ENCODE data around the gene GPHN.

The GPHN gene

DNA sequence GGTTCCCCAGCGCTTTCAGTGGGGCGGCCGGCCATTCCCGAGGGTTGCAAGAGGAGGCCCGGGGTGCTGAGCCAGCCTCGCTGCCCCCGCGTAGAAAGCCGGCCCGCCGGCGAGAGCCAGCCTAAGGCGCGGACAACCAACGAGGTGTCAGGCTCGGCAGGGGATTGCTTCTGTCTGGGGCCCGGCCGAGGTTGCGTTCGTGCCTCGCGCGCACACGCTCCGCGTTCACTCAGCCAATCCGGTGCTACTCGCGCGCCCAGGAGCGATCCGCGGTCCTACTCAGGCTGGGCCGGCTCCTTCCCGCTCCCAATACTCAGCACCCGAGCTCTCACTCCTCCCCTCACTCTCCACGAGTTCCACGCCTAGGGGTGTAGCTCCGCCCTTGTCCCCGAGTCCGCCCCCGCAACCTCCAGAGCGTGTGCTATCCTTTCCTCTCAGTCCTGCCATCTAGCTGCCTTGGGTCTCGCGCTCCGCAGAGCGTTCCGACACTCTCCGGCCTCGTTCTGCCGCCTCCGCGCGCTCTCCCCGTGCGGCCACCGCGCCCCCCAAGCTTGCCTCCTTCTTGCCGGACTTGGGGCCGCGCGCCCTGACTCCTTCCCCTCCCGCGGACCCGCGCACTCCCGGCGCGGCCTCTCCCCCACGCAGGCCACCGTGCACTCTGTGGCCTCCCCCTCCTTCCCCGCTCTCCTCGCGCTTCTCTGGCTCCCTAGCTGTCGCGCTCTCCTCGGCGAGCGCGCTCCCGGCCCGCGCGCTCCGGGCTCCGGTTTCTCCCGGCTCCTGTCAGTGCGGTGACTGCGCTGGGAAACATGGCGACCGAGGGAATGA is at the start of gene GPHN:
Gene GPHN (plus strand): TSS at position 426 of the 825 bp plus-strand sequence.
- peak; percentile 92 to 94 for DNase-seq

DNA sequence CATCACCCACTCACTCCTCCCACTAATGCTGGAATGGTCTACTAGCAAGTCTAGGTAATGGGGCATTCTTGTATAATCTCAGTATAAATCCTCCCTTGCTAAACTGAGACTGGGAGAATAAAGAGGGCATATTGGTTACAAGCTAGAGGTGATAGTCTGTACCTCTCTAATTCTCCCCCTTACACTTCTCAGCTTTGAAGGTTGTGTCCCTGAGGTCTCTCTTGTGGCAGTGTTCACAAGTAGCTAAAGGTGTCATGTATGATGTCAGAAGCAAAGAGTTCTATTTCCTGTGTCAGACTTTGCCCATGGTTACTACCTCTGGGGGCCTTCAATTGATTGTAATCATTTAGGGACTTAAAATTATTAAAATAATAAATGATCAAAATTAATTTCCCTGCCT is 48.3 kb upstream of the GPHN start:
- DNase-seq, result no peak

DNA sequence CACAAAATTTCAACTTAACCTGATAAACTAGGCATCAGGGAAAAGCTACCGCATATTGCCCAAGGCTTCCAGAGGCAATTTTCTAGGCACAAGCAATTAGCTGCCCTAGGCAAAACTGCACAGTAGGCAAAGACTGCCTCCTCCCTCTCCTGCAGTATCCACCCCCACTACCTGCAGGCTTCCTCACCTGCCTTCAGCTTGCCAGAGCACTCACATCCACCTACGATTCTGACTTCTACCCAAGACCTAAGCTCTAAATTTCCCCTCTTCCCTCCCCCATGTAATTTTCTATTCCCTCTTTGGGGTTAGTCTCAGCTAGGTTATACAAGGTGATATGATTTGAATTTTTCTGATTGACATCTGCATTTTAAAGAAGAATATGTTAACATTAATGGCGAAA is 43.7 kb upstream of the GPHN start:
- DNase-seq, result no peak

DNA sequence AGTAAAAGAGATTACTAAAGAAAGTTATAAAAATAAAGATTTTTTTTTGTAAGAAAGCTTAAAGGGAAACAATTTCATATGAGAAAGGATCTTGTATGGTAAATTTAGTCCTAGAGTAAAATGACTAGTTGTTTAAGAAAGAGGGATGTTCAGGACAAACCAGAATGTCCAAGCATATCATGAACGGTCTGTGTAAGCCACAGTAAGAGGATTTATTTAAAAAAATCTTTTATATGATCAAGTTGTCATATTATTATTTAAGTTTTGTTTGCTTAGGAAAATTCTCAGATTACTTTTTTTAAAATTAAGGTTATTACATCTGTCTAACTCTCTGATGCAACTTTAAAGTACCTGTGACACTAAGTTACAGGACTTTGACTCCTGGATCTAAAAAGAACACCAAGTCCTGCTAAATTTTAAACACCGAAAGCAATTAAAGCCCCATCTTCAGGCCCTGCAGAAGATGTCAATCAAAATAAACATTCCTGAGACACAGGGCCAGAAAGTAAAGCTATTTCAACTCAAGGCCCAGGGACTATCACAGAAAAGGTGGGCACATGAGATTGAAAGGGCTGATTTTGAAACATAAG is 39.1 kb upstream of the GPHN start:
- DNase-seq, result no peak

DNA sequence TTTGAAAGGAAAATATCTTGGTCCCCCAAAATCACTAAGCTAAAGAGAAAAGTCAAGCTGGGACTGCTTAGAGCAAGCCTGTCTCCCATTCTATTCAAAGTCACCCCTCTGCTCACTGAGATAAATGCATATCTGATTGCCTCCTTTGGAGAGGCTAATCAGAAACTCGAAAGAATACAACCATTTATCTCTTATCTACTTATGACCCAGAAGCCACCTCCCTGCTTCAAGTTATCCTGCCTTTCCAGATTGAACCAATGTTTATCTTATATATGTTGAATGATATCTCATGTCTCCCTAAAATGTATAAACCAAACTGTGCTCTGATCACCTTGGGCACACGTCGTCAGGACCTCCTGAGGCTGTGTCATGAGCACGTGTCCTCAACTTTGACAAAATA is 36.4 kb upstream of the GPHN start:
- DNase-seq, result no peak

DNA sequence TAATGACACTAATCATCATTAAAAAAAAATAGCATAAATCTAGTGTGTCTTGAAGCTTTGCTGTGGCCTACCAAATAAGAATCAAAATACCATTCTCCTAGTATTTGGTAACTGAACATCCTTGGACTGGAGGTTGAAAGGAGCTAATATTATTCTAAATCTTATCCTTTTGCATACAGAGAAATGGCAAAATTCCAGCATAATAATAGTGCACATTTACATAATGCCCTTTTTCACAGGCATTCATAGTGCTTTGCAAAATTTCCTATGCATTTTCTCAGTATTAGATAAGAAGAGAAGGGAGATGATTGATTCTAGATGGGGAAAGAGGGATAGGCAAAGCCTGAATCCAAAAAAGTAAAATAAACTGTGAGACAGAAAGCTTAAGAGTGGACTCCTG is 35.7 kb upstream of the GPHN start:
- DNase-seq, result no peak

DNA sequence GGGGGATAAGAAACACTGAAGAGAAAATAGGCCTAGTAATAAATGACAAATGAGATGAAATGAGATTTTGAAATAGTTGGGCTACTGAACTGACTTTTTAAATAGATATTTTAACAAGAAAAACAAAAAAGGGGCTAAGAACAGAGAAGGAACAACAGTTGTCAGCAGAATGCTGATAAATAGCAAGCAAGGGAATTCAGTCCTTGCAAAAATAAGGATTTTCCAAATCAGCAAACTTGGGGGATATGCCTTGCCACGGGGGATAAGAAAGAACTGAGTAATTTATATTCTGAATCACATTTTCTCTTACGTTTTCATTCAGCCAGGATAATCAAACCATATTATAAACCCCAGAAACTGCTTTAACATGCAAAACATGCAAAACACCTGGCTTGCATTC is 34.7 kb upstream of the GPHN start:
- no peak for DNase-seq

DNA sequence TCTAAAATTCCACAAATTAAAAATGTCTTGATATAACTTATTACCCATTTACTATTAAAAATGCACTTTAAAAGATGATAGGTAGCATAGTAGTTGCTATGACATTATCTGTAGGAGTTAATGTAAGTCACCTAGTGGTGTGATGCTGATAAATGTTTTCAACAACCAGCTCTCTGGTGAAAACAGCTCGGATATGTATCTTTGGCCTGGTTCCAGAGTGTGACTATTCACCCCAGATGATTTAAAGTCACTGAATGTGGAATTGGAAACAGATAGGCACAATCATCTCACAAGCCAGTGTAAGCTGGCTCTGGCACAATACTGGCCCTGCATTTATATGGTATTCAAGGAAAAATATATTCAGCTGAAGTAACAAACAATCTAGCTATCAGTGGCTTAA is 31.0 kb upstream of the GPHN start:
- DNase-seq, result no peak

DNA sequence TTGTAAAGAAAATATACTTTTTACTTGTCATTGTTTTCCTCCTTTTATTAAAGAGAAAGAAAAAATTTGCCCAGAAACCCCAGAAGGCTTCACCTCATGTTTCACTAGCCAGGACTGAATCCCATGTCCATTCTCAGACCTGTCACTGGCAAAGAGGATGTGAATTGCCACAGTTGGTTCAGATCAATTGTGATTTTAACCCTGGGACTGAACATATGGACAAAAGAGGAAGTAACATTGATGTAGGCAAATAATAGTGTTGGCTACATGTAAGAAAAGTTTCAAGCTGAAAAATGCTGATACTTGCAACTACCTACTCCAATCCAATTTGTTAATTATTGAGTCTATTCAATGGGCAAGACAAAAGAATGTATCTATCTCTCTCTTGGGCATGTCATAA is 30.4 kb upstream of the GPHN start:
- DNase-seq, result no peak

DNA sequence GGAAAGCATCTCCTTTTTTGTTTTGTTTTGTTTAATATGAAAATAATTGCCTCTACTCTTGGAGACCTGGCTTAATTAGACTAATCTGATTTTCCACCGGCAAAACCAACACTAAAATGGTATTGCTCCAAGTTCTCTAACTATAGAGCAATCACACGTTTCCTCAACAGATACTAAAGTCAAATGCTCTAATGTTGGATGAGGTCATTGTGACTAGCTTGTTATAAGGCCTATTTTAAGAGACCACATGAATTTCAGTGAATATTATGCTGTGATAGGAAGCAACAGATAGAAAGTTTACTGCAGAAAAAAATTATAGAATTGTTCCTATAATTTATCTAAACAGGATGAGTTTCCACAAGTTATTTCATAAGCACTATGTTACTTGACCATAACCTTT is 25.1 kb upstream of the GPHN start:
- DNase-seq, result no peak

DNA sequence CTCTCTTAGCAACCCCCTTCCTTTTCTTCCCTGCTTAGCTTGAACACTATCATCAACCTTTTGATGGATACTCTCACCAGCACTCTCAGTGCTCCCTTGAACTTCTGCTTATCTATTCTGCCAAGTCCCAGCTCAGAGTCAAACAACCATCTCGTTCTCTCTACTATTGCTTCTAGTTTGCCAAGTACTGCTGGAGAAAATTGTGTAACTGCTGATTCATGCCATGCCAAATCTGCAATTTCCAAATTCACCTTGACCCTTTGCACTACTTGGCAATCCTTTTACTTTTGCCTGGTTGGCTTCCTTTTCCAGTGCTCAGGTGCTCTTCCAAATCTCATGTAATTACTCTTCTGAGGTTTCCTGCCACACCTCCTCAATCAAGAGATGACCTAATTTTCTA is 24.6 kb upstream of the GPHN start:
- DNase-seq, result no peak

DNA sequence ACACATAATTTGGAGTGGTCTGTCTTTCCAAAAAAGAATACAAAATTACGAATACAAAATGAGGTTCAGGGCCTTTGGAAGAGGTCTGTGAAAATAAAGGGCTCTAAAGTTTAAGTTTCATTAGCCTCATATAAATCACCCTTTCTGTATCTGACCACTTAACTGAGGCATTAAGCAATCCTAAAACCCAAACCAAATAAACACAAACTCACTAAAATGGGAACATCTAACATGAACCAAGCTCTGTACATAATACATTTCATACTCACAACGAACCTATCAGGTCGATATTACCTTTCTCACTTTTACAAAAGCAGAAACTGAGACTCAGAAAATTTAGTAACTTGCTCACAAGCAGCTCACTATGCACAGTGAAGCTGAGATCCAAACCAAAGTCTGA is 22.9 kb upstream of the GPHN start:
- DNase-seq, result no peak

DNA sequence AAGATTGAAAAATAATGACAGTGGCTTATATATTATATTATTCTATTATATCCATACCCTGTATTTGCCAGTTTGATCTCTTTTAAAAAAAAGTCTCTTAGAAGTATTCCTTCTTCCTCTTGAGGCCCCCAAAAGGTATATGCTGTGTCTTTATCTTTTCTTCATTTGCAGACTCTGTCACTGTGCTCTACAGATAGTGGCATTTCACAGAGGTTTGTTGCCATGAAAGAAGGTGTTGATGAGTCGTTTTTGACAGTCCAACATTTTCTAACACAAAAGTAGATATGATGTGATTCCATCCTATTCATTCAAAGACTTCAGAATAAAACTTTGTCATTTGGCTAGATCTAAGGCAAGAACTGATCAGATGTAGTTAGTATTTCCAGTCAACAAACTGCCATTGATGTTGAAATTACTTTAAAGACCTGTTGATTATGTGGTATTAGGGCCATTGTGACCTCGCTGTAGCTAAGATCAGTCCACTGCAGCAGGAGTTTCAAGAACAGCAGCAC is 22.0 kb upstream of the GPHN start, which contains the start of gene CCDC196:
Gene CCDC196 (plus strand): TSS at position 462 of the 512 bp plus-strand sequence. CDS start 132 bp downstream, outside the sequence.
- DNase-seq, result no peak

DNA sequence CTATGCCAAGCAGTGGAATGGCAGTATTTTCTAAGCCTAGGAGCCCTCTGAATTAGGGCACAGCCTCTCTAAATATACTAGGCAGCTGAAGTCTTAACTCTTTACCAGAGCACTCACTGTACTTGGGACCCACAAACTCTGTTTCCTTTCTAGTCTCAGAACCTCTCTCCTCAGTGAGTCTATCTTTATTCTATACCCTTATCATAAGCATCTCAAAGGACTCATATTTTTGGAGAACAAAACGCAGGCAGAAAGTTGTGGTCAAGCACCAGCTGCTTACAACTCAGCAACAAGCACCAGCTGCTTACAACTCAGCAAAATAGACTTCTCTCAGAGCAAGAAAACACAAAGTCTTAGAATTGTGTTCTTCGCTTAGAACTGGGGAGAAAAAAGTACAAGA is 20.8 kb upstream of the GPHN start:
- DNase-seq, result no peak

DNA sequence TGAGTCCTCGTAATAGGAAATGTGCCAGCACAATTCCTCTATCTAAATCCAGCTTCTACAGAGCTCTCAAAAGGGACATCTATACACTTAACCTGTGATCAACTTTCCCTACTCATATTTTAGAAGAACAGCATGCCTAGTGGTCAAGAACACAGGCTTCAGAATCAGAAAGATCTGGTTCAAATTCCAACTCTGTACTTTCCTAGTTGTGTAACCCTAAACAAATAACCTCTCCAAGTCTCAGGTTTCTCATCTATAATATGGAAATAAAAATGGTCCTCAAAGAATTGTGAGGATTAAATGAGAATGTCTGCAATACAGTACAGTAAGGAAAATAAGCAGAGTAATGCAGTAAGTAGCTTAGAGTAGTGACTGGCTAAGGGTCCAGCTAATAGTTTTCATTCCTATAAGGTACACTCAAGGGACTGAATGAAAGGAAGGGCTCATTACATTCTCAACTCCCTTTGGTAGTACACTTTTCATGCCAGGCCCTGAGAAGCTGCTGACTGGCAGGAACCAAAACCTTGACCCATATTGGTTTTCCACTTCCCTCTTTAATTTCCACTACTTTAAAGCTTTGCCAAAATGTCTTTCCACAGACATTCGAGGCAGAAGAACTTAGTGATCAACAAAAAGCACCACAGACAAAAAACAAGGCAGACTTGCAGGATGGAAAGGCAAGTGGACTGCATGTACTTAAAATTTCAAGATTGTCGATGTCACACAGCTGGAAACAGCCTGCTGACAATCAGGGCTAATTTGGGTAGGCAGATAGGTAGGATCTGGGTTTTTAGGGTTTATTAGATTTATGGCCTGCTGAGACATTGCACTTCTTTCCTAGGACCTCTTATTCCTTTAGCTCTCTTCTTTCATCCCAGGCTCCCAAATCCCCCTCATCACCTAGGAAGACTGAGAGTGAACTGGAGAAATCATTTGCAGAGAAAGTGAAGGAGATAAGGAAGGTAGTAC is 17.5 kb upstream of the GPHN start:
- DNase-seq, result no peak

DNA sequence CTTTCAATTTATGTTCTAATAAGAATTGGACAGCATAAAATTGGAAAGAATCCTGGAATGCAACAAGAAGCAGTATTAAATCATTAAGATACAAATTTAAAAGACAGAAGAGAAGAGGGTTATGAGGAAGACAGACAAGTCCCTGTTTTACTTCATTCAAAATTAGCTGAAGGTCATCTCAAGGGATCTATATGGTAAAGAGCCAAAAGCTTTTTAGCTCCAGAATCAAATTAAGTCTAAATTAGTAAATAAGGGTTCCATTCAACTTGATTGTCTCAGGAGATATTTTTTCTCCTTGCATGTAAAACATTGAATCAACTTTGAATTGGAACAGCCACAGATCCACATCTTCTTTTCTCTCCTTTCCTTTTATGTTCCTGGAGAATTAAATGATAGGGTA is 14.2 kb upstream of the GPHN start:
- no peak for DNase-seq

DNA sequence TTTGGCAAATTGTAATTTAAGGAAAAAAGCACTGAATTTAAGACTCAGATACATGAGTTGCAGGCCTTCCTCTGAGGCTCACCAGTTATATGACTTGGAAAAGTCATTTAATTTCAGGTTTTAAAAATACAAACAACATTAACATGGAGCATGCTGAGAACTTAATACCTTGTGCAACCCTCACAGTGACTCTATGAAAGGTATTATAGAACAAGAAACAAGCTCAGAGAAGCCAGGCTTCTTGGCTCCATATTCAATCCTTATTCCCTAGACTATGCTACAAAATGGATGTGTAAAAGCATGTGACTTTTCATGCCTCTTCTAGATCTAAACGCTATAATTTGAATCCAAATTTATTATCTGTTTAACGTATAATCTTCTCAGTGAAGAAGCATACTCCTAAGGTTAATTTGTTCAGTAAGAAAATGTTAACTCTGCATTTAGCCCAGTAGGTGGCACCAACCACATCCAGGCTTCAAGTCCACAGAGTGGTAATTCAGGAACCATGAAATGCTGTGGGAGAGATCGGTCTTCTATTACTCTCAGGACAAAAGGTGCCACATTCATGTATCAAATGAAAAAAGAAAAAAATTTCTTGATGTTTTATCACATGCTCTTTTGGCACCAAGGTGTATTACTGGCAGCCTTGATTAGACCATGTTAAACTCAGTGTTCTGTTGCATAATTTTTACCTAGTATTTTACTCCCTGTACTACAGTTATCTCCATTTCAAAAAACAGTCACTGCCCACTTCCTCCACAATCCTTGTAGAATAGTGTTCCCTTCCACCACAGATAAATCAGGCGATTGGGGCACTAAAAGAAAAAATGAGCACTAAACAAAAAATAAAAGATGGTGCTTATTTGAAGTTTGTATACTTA is 12.5 kb upstream of the GPHN start:
- peak; percentile 46 to 70 for DNase-seq

DNA sequence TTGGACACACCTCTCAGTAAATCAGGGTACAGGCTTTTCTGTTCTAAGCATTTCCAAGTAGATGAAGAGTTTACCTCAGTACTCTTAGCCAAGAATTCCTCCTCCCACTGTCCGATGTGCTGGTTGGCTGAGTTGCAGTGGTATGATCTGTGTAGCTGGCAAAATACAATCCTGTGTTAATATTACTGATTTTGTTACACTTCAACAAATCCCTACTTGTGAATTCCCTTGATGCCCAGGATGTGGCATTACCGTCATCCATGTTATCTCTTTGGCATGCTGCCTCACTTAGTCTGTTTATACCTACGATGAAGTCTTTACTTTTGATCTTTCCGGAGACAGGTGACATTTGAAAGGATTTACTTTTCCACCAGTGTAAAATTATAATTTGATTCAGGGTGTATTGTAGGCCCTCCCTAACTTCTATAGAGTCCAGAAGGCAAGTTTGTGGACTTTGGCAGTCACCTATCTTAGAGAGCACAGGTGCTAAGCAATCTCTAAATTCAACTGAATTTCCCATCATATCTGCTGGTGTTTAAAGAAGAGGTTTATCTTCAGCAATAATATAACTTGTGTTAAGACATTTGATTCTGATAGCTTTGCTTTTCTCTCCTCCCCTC is 11.6 kb upstream of the GPHN start:
- DNase-seq, result no peak

DNA sequence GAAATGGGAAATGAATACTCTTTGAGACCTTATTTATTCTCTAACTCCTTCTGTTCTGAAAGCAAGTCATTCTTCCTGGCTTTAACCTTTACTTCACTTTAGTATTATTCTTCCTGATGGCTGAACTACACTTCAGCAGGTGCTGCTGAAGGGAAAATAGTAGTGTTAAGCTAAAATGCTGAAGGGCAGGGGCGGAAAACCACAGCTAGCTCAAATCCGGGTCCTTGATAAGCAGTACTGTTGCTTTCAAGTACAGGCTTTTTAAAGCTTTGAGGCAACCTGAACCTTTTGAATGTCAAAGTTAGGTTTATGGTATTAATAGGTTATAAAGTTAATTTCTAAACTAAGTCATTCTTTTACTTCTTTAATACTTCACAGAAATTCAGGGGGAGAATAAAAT is 11.0 kb upstream of the GPHN start:
- DNase-seq, result no peak

DNA sequence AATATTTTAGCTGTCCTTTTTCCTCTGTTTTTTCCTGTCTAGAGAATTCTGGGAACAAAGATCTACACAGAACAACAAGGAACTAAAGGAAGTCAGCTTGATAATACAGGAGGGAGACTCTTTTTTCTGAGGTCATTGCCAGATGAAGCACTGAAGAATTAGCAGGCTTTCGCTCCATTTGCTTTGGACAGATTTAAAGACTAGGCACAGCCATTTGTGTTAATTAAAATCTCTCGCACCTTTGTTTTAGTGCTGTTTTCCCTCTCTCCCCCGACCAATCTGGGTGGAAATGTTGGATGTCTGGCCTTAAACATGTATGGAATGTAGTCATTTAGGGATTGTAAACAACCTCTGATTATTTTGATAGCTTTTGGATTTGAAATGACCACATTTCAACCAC is 9.6 kb upstream of the GPHN start:
- no peak for DNase-seq

DNA sequence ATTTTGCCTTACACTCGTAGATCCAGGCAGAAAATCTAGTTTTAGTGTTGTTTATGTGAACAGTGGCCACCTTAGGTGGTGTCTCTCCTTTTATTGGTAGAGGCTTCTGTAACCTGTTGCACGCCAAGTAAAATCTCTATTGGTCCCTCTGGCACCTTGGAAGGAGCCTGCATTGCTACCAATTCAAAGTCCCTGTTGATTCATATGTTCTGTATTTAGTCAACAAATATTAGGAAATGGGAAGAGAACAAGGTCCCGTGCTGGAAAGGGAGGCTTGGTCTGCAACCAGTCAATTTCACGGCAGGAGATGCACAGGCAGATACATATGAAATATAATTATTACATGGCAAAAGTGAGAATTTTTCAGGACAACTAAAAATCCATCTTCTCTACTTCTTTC is 6.4 kb upstream of the GPHN start:
- no peak for DNase-seq

DNA sequence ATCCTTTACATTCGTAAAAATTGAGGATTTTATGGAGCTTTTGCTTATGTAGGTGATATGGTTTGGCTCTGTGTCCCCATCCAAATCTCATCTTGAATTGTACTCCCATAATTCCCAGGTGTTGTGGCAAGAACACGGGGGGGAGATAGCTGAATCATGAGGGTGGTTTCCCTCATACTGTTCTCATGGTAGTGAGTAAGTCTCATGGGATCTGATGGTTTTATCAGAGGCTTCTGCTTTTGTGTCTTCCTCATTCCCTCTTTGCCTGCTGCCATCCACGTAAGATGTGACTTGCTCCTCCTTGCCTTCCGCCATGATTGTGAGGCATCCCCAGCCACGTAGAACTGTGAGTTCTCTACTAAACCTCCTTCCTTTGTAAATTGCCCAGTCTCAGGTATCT is 5.1 kb upstream of the GPHN start:
- DNase-seq, result peak; percentile 16 to 57

Measured in inflammatory macrophage treated with lipopolysaccharide for 1 hour (primary cell).